ENCODE results near the gene ARPC2.

DNA sequence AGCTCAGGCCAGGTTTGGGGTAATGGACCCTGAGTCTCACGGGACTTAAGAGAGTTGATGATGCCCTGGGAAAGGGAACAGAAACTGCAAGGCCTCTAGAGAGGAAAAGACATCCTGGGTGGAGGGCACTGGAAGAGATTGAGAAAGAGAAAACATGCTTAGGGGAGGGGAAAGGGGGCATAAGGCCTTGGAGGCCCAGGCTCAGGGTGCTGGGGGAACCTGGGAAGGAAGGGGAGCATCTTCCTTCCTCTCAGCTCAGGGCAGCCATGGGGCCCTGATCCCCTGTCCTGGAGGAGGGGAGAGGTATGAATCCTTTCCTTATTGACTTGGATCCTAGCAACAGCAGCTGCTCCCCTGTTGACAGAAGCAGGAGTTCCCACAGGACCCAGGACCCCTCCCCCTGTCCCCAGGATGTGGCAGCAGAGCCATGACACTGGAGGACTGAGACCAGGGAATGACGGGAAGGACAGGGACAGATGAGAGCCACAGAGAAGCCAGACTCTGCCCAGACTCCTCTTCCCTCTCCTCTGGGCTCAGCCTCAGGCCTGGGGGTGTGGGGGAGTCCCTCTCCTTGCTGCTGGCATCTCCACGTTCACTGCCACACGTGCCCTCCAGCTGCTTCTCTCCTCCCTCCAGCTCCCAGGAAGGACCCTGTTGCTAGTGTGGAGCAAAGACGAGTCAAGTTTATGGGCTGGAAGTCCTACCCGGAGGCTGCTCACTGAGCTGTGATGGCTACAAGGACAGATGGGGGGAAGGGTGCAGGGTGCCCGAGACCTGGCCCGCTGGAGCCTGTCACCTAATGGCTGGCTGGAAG lies 44.6 kb downstream of the ARPC2 start:
- TF ChIP-seq EZH2phosphoT487 (IDR thresholded peaks at IDR 0.05; ENCODE audit: borderline replicate concordance), result no peak
- TF ChIP-seq, protein P1, sequence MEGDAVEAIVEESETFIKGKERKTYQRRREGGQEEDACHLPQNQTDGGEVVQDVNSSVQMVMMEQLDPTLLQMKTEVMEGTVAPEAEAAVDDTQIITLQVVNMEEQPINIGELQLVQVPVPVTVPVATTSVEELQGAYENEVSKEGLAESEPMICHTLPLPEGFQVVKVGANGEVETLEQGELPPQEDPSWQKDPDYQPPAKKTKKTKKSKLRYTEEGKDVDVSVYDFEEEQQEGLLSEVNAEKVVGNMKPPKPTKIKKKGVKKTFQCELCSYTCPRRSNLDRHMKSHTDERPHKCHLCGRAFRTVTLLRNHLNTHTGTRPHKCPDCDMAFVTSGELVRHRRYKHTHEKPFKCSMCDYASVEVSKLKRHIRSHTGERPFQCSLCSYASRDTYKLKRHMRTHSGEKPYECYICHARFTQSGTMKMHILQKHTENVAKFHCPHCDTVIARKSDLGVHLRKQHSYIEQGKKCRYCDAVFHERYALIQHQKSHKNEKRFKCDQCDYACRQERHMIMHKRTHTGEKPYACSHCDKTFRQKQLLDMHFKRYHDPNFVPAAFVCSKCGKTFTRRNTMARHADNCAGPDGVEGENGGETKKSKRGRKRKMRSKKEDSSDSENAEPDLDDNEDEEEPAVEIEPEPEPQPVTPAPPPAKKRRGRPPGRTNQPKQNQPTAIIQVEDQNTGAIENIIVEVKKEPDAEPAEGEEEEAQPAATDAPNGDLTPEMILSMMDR (conservative IDR thresholded peaks at IDR 0.05; ENCODE audit: low read length), result no peak
